ENCODE measurements around the gene CALCOCO1.

The CALCOCO1 gene

GRCh38 chr12:53733807-53734200, 6.6 kb upstream of the CALCOCO1 start:
- Histone ChIP-seq H3K9me2 (replicated peaks; ENCODE audit: control insufficient read depth, low read length) (no peaks in the 10 kb centered on the region; the same call in 1 of the 2 replicates), H3K4me2 (ENCODE audit: low read length) (no peak overlapping the region), H4K20me1 (ENCODE audit: control insufficient read depth, insufficient read depth, low read depth, low read length) (no peaks in the 10 kb centered on the region), H3K79me2 (ENCODE audit: control insufficient read depth, low read length) (no peaks in the 10 kb centered on the region), H3K4me3 (ENCODE audit: low read length) (no peak overlapping the region), H3K27me3 (ENCODE audit: control insufficient read depth, low read length) (peaks cover 34% of the 10 kb centered on the region), H3K9me3 (ENCODE audit: control insufficient read depth, insufficient read depth, low read length) (no peaks in the 10 kb centered on the region), H3K4me1 (ENCODE audit: control insufficient read depth, low read length) (peaks cover 12% of the 10 kb centered on the region), H3K27ac (ENCODE audit: low read depth, low read length) (no peak overlapping the region), H3F3A (ENCODE audit: control insufficient read depth, insufficient read depth) (no peaks in the 10 kb centered on the region), H3K36me3 (ENCODE audit: control insufficient read depth, low read length) (no peaks in the 10 kb centered on the region)
- no peak for TF ChIP-seq CTCF (IDR thresholded peaks at IDR 0.05; ENCODE audit: low read depth, low read length, poor library complexity, severe bottlenecking)
- TF ChIP-seq EZH2phosphoT487 (IDR thresholded peaks at IDR 0.05; ENCODE audit: borderline replicate concordance, low read length), result no peak

DNA sequence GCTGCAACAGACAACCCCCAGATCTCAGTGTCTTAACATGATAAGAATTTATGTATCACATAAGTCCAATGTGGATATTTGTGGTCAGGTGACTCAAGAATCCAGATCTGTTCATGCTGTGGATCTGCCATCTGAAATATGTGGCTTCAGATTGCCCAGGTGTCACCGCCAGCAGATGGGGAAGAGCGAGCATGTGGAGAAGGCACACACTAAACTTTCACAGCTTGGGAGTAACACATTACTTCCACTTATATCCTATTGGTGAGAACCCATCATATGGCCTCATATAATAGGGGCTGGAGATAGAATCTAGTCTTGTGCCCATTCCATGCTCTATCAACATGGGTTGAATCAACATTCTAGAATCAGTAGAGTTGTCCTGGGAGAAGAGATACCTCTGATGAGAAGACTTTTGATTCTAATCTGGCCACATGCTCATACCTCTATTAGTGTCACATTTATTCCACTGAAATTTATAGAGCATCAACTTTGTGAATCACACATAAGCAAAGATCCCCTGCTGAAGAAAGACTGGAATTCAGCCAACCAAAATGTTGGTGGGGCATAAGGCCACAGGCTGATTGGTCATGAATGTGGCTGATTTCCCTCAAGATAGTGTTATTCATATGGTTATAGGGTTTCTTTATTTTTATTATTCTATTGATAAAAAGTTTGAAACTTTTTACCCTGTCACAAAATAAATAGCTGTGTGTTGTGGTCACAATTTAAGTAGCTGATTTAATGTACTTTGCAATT, 6.0 kb upstream of the CALCOCO1 start:
- Histone ChIP-seq H3K79me2 (ENCODE audit: control insufficient read depth, low read length) (no peaks in the 10 kb centered on the region), H3F3A (ENCODE audit: control insufficient read depth, insufficient read depth) (no peaks in the 10 kb centered on the region), H3K27me3 (ENCODE audit: control insufficient read depth, low read length) (peaks cover 28% of the 10 kb centered on the region), H3K9me3 (ENCODE audit: control insufficient read depth, insufficient read depth, low read length) (no peaks in the 10 kb centered on the region), H3K4me1 (ENCODE audit: control insufficient read depth, low read length) (peaks cover 8% of the 10 kb centered on the region), H4K20me1 (ENCODE audit: control insufficient read depth, insufficient read depth, low read depth, low read length) (no peaks in the 10 kb centered on the region), H3K9me2 (replicated peaks; ENCODE audit: control insufficient read depth, low read length) (no peaks in the 10 kb centered on the region; the same call in 1 of the 2 replicates), H3K27ac (ENCODE audit: low read depth, low read length) (no peak overlapping the region), H3K4me3 (ENCODE audit: low read length) (no peak overlapping the region), H3K4me2 (ENCODE audit: low read length) (no peak overlapping the region), H3K36me3 (ENCODE audit: control insufficient read depth, low read length) (no peaks in the 10 kb centered on the region)
- TF ChIP-seq EZH2phosphoT487 (IDR thresholded peaks at IDR 0.05; ENCODE audit: borderline replicate concordance, low read length) (no peak), CTCF (IDR thresholded peaks at IDR 0.05; ENCODE audit: low read depth, low read length, poor library complexity, severe bottlenecking) (no peak)

DNA sequence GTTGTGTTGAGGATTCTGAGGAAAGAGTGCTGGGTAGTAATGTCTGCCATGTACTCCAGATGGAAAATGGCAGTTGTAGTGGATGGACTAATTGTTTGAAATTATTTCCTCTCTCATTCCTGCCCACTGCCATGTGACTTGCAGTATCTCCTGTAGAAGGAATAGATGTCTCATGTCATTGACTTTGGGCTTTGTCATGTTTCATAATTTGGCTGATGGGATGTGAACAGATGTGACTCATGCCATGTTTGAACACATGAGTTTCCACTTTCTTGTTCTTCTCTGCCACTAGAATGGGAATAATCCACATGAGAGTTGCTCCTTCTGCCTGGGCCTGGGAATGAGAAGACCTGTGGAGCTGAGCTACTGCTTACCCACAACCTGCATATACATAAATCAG, 2.4 kb upstream of the CALCOCO1 start:
- Histone ChIP-seq H3K4me1 (ENCODE audit: control insufficient read depth, low read length) (peaks cover 28% of the 10 kb centered on the region), H3K36me3 (ENCODE audit: control insufficient read depth, low read length) (no peaks in the 10 kb centered on the region), H3K79me2 (ENCODE audit: control insufficient read depth, low read length) (no peaks in the 10 kb centered on the region), H4K20me1 (ENCODE audit: control insufficient read depth, insufficient read depth, low read depth, low read length) (no peaks in the 10 kb centered on the region), H3K27me3 (ENCODE audit: control insufficient read depth, low read length) (no peaks in the 10 kb centered on the region), H3F3A (ENCODE audit: control insufficient read depth, insufficient read depth) (no peaks in the 10 kb centered on the region), H3K4me2 (ENCODE audit: low read length) (no peak overlapping the region), H3K27ac (ENCODE audit: low read depth, low read length) (no peak overlapping the region), H3K9me2 (replicated peaks; ENCODE audit: control insufficient read depth, low read length) (no peaks in the 10 kb centered on the region; the same call in 1 of the 2 replicates), H3K4me3 (ENCODE audit: low read length) (no peak overlapping the region), H3K9me3 (ENCODE audit: control insufficient read depth, insufficient read depth, low read length) (no peaks in the 10 kb centered on the region)
- TF ChIP-seq CTCF (IDR thresholded peaks at IDR 0.05; ENCODE audit: low read depth, low read length, poor library complexity, severe bottlenecking), result no peak
- no peak for TF ChIP-seq EZH2phosphoT487 (IDR thresholded peaks at IDR 0.05; ENCODE audit: borderline replicate concordance, low read length)
